HG02759 (cell line): ENCODE results near the gene MLX.
"Not testable (repeated sequence)": the region's sequence is repeated elsewhere in the genome, so short reads cannot be mapped to it uniquely, and the experiment has no call there.

ENCODE experiments used
- ATAC-seq: cut with Tn5 transposase; IDR thresholded peaks from one replicate; pipeline ENCODE4 v1.9.1; 2021; ENCODE audit warnings: mild to moderate bottlenecking, moderate library complexity; ENCODE audit not compliant: unreplicated experiment

Gene MLX

DNA sequence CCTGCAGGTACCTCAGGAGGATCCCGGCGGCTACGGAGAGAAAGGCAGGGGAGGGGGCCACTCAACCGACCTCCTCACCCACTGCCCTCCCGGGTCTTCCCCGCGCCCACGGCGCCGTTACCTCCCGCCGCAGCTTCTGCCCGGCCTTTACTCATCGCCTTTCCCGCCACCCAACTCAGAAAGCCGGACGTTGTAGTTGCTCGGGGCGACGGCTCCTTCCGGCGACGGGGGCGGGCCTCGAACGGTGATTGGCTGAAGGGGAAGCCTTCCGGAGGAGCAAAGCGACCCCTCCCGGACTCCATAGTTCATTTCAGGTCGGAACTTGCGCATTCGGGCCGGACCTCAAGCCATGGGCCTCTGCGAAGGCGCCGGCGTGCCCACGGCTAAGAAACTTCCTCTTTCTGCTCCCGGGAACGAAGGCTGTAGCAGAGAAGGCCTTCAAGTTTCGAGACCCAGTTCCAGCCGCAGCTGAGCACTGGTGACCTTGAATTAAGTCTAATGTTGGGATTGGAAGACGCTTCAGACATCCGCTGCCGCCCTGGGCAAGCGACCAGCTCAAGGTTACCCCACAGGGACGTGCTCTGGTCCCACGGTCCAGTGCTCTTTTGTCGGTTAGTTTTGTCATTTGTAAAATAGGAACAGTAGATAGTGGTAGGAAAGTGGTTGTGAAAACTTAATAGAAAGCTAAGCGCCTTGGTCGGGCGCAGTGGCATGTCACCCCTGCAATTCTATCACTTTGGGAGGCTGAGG, 10.8 kb downstream of the MLX start, which contains the start of gene PSMC3IP:
Gene PSMC3IP (minus strand): TSS at position 198 of the 750 bp plus-strand sequence. CDS start 43 bp downstream, at position 155.
- ATAC-seq = peak; percentile 70

DNA sequence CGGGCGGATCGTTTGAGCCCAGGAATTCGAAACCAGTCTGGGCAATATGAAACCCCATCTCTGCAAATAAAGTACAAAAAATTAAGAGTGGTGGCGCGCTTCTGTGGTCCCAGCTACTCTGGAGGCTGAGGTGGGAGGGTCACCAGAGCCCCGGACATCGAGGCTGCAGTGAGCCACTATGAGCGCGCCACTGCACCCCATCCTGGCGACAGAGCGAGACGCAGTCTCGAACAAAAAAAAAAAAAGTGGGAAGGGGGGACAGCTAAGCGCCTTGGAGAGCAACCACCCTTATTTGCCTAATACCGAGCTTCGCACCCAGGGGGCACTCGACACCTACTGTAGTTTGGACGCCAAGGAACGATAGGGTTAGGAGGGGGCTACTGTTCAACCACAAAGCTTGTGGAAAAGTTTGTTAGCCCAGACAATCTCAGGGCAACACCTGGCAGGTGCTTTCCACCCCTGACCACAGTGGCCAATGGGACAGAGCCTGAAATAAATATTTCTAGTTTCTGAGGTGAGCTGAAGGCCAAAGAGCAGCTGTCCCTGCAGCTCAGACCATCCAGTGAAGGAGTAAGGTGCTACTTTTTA, 11.5 kb downstream of the MLX start:
- ATAC-seq = peak; percentile 65

DNA sequence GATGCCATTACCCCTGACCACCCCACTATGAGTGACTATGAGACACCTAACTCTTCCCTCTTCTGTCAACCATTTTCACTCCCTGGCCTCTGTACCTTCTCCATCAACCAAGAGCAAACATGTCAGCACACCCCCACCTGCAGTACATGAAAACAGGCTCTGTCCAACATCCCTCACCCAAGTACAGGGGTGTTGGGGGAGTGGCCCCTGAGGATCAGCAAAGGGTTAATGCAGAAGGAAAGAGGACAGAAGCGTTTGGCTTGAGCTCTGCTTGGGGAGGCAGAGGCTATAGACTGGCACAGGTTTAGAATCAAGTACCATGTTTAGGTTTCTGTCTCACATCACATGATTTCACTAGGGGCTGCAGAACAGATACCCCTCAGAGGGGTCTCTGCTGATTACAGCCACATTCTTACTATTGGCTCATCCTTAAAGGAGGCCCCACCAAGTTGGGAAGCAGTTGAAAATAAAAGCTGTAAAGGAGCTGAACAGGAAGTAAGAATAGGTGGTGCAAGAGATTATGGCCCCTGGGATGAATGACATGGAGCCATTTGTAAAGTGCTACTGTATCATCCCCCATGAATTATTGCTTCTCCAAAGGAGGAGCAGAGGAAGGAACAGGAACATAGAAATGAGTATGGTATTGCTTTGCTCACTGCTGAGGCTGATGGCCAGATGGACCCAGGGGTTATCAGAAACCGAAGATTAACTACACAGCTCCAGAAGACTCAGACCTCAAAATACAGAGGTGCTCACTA, 13.1 kb downstream of the MLX start:
- no peak for ATAC-seq

DNA sequence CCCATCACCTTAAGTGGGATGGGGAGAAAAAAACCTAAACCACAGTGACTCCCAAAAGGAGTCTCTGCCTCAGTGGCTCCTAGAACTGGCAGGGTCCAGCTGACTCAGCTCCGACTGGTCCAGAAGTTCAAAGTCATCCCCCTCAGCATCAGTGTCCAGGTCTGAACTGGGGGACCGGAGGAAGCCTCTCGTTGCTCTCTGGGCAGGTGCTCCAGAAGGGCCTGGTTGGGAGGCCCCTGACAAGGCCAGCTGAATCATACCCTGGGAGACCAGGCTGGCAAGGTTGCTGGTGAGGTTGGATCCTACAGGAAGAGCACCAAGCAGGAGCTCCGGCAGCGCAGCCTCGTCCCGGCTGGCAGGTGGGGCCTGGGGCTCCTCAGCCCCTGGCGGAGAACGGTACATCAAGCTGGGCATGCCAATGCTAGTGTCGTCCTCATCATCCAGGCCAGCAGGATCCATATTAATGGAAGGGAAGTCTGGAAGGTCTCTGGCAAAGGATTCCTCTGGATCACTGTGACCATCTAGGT, 14.9 kb downstream of the MLX start:
- no peak for ATAC-seq

DNA sequence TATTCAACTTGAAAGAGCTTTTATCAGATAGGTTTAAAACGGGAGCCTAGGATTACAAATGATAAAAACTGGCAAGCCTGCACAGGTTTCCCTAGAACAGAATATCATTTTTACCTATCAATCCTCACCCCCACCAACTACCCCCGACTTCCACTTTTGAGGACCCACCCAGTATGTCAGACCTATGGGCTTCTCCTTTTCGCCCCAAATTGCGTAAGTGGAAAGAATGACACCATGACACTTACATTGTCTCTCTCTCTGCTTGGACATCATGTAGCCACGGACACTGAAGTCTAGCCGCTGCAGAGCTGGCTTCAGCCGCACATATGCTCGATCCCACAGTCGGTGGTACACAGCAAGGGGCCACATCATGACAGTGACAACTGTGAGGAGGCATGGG, 18.0 kb downstream of the MLX start:
- ATAC-seq = no peak

DNA sequence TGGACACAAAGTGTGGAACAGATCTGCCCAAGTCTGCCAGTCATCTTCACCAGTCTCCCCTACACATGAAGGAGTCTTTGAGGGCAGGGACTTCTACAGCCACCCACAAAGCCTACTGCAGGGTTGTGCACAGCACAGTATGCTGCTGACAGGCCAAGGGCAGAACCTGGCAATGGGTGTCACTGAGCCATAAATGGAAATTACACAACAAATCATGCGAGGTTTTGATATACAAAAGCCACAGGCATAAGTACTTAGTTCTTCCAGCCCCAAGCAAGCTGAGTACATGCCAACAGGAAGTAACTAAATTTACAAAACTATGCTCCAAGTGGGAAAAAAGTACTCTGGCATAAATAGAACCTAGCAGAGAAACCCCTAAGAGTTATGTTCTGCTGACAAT, 18.5 kb downstream of the MLX start:
- no peak for ATAC-seq

DNA sequence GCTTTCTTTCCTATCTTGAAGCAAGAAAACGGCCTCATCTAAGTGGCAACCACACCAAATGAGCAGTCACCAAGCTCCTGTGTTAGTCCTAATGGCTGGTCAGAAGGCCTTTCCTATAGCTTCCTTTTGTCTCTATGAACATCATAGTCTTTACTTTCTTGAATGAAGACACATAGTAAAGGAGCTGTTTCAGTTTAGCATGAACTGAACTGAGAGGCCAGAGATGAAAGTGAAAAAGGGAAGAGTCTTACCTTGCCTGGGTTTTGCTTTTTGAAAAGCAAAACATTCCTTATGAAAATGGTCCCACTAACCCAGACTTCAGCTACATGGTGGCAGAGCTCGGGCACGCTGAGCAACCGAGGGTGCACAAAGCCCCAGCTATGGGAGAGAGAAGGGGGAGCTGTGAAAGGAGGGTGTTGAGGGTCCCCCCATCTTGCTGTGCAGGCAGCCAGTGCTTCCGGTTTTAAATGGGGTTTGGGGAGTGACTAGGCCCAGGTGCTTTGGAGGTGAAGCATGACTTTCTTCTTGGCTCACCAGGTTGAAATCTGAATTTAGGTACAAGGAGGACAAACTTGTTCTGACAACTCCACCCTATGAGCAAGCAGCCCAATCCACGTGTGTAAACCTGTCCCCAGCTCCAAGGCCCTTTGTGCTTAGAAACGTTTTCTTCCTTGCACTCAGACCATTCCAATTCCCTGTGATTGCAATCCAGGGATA, 19.8 kb downstream of the MLX start:
- ATAC-seq = no peak

DNA sequence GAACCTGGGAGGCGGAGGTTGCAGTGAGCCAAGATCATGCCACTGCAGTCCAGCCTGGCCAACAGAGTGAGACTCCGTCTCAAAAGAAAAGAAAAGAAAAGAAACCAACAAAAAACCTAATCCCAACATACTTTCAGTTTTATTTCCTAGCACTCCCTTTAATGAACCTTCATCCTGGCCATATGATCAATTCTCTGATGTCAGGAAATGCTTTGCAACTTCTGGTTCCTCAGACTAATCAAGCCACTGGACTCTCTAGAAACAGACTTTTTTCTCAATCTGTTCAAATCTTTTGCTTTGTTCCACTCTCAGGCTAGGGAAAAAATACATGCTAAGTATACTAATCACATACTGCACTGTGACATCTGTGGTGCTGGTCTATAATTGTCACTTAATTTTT, 24.0 kb downstream of the MLX start:
- ATAC-seq = no peak

DNA sequence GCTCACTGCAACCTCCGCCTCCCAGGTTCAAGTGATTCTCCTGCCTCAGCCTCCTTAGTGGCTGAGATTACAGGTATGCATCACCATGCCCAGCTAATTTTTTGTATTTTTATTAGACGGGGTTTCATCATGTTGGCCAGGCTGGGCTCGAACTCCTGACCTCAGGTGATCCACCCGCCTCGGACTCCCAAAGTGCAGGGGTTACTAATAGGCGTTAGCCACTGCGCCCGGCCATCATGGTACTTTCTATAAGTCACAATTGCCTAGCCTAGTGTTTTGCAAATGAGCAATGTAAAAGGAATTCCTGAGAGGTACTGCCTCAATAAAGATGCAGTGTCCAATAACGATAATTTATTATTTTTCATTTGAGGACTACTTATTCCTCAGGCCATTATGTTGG, 24.5 kb downstream of the MLX start:
- no peak for ATAC-seq

DNA sequence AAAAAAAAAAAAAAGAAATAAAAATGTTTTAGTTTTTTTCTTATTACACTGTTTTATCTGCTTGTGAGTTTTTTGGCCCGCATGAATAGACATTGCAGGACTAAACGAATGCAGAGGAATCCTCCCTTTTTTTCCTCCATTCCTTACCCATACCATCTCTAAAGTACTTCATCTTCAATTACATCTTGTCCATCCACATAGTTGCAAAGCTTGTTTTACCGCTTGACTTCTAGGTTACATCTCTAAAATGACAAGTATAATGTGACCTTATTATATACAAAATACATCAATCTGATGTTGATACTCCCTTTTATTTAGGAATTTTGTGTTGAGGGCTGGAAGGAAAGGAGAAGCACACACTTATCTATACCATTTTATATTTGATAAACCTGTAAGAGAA, 29.5 kb downstream of the MLX start:
- ATAC-seq = no peak

DNA sequence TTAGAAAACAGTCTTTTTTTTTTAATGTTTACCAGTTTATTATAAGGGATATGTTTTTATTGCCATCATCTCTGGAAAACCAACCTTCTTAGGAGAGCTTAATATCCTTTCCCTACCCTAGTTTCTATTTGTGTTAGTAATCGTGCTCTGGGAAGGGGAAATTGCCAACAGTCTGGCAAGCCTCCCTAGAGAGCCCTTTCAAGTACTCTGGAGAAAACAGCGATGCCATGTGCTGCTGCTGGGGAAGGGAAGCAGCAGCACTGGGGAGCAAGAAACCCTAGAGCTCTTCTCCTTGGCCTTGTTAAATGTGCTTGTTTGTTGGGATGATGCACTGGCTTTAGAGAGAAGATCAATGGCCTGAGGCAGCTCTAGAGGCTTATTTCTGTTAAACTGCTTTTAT, 32.0 kb downstream of the MLX start:
- no peak for ATAC-seq

DNA sequence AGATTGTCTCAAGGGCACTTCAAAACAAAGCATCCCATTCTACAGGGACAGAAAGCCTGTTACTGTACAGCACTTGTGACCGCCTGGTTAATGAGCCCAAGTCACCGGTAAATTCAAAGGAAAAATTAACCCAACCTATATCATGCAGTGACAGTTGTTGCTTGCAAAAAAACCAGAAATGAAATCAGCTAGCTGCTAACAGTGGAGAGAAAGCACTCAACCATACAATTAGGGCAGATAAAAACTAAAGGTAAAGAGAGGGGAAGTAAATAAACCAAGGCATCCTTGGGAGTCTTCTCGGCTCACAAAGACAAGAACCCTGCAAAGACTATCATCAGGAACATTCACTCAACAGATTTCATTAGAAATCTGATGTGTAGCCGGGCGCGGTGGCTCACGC, 36.4 kb downstream of the MLX start:
- ATAC-seq = no peak

DNA sequence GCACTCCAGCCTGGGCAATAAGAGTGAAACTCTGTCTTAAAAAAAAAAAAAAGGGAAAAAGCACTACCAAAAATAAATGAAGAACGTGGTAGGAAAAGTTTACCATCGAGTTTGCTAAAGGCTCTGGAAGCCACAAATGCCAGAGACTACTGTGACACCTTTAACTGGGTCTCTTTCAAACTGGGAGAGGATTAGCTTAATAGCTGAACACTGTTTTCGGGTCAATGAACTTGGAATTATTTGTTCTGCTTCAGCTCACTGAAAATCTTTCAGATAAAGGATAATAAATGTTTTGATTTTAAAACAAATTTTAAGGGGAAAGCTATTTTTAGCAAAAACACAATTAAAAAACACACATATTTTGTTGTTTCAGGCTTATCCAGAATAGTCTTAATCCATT, 40.9 kb downstream of the MLX start:
- ATAC-seq = no peak

DNA sequence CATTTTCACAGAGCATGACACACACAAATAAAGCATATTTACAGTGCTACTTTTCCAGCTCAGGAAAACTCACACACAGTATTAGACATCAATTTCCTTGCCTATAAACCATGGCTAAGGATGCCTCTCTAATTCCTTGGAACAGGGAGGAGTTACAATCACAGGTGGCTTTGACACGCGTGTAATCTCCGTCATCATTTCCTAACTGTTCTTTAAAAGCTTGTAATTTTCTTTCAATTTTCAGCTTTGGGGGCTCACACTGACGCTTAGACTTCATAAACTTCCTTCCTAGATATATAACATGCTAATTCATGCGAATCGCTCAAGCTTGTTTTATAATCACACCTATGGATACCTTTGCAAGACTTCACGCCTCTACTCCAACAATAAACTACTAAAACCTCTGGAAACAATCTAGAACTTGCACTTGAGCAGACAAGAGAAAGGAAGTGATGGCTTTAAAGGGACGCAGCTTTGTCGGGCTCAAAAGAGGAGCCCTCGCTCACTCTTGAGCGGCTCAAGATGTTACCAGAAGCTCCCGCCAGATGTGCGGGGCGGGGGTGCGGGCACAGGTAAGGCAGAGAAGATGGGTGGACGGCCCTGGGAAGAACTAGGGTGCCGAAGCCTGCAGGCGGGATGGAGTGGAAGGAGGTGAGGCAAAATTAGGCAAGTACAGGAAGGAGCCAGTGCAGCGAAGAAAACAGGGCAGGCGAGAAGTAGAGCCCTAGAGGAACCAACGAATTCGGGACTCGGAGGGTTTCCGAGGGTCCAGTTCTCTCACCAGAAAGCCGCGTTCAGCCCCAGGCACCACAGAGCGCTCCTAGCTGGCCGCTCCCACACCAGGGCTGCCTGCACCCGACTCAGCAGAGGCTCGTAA, 41.6 kb downstream of the MLX start:
- peak; percentile 30 for ATAC-seq

DNA sequence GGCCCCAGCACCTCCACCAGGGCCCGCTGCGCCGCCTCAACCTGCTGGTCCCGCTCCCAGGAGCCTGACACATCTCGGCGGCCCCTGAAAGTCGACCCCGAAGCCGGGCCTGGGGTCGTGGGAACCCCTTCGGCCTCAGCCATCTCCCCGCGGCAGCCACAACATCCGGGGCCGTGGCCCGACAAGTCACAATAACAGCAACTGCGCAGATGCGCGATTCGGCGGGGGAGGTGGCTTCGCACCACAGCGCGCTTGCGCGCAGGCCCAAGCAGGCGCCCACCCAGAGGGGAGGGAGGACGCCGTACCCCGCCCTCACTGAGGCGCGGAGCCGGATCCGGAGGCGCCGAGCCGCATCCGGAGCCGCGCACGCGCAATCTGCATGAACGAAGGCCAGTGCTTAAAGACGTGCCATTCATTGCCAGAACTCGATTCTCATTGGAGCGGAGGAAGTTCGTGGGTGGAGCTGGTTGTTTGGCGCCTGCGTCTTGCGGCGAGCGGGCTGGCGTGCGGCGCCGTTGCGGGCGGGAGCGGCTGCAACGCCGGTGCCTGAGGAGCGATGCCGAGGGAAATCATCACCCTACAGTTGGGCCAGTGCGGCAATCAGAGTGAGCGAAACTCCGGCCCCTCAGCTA, 42.4 kb downstream of the MLX start, which contains the start of the genes RETREG3 and TUBG1:
Gene RETREG3 (minus strand): TSS at position 193 of the 632 bp plus-strand sequence. CDS start 50 bp downstream, at position 143.
Gene TUBG1 (plus strand): TSS at position 502 of the 632 bp plus-strand sequence. CDS start 55 bp downstream, at position 557.
- ATAC-seq = peak; percentile 90

DNA sequence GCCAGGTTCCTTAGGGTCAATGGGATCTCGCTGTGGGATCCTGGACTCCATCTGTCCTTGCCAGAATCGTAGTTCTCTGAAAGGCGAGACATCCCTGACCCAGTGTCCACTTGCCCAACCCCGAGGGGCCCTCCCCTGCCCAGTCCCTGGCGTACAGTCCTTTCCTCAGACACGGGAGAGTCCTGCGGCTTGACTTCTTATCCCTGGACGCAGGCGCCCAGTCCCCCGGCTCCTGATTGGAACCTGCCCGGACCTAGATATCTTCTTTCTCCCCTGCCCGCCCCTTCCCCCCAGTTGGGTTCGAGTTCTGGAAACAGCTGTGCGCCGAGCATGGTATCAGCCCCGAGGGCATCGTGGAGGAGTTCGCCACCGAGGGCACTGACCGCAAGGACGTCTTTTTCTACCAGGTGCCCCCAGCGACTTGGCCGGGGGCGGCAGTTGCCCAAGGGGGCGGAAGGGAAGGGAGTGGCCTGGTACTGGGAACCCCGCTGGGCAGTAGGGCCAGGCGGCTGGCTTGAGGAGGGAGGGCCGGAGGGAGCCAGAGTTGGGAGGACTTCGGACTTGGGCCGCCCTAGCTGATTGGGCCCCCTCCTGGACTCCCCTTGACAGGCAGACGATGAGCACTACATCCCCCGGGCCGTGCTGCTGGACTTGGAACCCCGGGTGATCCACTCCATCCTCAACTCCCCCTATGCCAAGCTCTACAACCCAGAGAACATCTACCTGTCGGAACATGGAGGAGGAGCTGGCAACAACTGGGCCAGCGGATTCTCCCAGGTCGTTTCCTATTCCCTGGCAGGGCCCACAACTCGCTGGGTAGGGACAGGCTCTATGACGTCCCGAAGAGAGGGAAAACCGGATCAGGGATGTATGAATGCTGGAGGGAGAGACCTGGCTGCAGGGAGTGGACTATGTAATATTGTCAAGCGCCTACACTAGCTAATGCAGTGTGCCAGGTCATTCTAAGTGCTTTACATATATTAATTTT, 43.2 kb downstream of the MLX start:
- ATAC-seq = not testable (repeated sequence)

DNA sequence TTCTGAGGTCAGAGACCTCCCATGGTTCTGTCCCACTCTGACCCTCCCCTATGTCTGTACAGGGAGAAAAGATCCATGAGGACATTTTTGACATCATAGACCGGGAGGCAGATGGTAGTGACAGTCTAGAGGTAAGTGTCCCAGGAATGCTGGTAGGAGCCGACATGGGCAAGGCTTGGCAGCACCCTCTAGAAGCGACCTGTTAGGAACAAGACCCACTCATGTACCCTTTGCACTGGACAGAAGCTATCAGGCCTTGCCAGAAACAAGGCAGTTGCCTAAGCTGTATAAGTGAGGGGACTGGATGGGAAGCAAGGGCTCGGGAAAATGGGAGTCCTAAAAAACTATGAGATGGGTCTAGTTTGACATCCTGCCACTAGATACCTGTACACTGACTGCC, 45.1 kb downstream of the MLX start:
- ATAC-seq = no peak

DNA sequence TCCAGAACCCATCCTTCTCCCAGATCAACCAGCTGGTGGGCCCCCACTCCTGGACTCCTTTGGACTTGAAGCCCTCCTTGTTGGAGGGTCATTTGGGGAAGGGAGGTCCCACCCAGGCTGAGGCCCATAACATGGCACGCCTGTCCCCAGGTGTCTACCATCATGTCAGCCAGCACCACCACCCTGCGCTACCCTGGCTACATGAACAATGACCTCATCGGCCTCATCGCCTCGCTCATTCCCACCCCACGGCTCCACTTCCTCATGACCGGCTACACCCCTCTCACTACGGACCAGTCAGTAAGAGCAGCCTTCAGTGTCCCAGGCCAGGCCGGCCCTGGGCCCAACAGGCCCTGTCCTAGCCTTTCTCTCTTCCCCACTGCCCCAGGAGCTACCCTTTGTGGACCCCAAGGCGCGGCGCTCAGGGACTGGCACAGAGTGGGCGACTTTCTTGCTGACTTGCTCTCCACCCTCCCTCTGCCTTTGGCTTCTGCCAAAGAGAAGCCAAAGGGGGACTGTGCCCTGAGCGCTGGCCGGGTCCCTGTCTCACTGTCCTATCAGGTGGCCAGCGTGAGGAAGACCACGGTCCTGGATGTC, 46.9 kb downstream of the MLX start:
- ATAC-seq = no peak
